AG09309 (cell line): ENCODE data around the gene ZNF136.

ENCODE experiments used
- DNase-seq: peaks from one replicate; pipeline ENCODE4 v3.0.0-alpha.2; 2010; ENCODE audit warnings: low read depth
- H3K4me3 ChIP-seq: 2 replicates; pipeline ENCODE4 v1.5.1; 2011; ENCODE audit warnings: mild to moderate bottlenecking, low read depth, low read length, moderate library complexity; ENCODE audit not compliant: control insufficient read depth
- TF ChIP-seq, protein P1 (sequence below): IDR thresholded peaks from 2 replicates; pipeline ENCODE4 v1.5.1; 2011; ENCODE audit warnings: mild to moderate bottlenecking, low read depth, low read length, inconsistent platforms; ENCODE audit not compliant: insufficient read depth, control insufficient read depth; ENCODE audit errors: missing control alignments

ZNF136 gene

GRCh38 chr19:12162882-12163806, at the start of gene ZNF136:
Gene ZNF136, plus strand, starts transcription at chr19:12163096. Its CDS starts 108 bp downstream, at chr19:12163204.
- peak; percentile 83 for DNase-seq
- H3K4me3 ChIP-seq, result peak within 1 kb of the TSS; percentile 73
- TF ChIP-seq, protein P1, sequence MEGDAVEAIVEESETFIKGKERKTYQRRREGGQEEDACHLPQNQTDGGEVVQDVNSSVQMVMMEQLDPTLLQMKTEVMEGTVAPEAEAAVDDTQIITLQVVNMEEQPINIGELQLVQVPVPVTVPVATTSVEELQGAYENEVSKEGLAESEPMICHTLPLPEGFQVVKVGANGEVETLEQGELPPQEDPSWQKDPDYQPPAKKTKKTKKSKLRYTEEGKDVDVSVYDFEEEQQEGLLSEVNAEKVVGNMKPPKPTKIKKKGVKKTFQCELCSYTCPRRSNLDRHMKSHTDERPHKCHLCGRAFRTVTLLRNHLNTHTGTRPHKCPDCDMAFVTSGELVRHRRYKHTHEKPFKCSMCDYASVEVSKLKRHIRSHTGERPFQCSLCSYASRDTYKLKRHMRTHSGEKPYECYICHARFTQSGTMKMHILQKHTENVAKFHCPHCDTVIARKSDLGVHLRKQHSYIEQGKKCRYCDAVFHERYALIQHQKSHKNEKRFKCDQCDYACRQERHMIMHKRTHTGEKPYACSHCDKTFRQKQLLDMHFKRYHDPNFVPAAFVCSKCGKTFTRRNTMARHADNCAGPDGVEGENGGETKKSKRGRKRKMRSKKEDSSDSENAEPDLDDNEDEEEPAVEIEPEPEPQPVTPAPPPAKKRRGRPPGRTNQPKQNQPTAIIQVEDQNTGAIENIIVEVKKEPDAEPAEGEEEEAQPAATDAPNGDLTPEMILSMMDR, result no peak

GRCh38 chr19:12113121-12113520, 49.8 kb upstream of the ZNF136 start:
- H3K4me3 ChIP-seq, result no peak overlapping the region
- TF ChIP-seq, protein P1, result no peak
- DNase-seq, result no peak

- TF ChIP-seq, protein P1, result no peak
- DNase-seq, result no peak
- no peak overlapping the region for H3K4me3 ChIP-seq
Observed at GRCh38 chr19:12117201-12117970, 45.5 kb upstream of the ZNF136 start.

GRCh38 chr19:12126707-12127106, 36.2 kb upstream of the ZNF136 start:
- TF ChIP-seq, protein P1, result peak; percentile 61
- no peak for DNase-seq
- H3K4me3 ChIP-seq, result no peak overlapping the region

DNA sequence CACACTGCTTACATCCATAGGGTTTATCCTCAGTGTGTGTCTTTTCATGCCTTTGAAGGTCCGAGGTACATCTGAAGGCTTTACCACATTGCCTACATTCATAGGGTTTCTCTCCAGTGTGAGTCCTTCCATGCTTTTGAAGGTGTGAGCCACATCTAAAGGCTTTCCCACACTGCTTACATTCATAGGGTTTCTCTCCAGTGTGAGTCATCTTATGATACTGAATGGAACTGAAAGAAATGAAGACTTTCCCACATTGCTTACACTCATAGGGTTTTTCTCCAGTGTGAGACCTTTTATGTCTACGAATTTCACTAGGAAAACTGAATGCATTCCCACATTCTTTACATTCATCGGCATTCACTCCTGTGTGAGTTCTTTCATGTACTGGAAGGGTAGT, 29.8 kb upstream of the ZNF136 start:
- H3K4me3 ChIP-seq, result no peak overlapping the region
- TF ChIP-seq, protein P1, result no peak
- DNase-seq, result no peak

GRCh38 chr19:12137221-12137940, 25.5 kb upstream of the ZNF136 start:
- TF ChIP-seq, protein P1, result no peak
- H3K4me3 ChIP-seq, result no peak overlapping the region
- DNase-seq, result no peak
